ENCODE results near the gene LRIG2. TPM values are rescaled to one million over a fixed set of nuclear protein-coding genes. Genes with fewer than 3 reads are reported as not detected.

The LRIG2 gene
- total and polyA plus RNA-seq, 2 of the 13 experiments (the other 11 are each of a cell fraction or from before 2014, with no cell fraction given) = 8.1 to 12.2 TPM

- ChIA-PET CTCF (ENCODE audit: low intra/inter-chr PET ratio, low total read pairs) (no interaction called here), POLR2A (no interaction called here)
- Histone ChIP-seq H3K27ac (ENCODE audit: extremely low read length, insufficient read depth, low read length) (no peak overlapping the region), H4K20me1 (ENCODE audit: insufficient read depth, low read length) (no peaks in the 10 kb centered on the region), H3K79me2 (ENCODE audit: insufficient read depth, low read length) (no peaks in the 10 kb centered on the region), H3K4me3 (replicated peaks in 1 of 3; ENCODE audit: insufficient read depth in 1 of 3, low read depth in 2 of 3, low read length in 3 of 3) (no peak overlapping the region), H3K9me3 (ENCODE audit: low read length) (no peaks in the 10 kb centered on the region), H3K4me2 (ENCODE audit: low read depth, low read length) (no peak overlapping the region), H3K36me3 (replicated peaks in 1 of 2; ENCODE audit: control insufficient read depth in 1 of 2, insufficient read depth in 2 of 2, low read length in 2 of 2) (no peaks in the 10 kb centered on the region), H2AFZ (ENCODE audit: low read length) (no peak overlapping the region), H3K4me1 (ENCODE audit: insufficient read depth, low read length) (peaks cover 45% of the 10 kb centered on the region), H3K27me3 (ENCODE audit: control insufficient read depth in 1 of 2, insufficient read depth in 2 of 2, low read length in 2 of 2) (no peaks in the 10 kb centered on the region), H3K9ac (ENCODE audit: insufficient read depth, low read depth, low read length) (no peak overlapping the region)
- DNase-seq (ENCODE audit: low spot score) = no peak
- no peak for FAIRE-seq
- no TSS peak for BruUV-seq (replicated peaks)
- WGBS (ENCODE audit: low lambda C conversion rate) = 92% methylated on average over 1 of the region's 1 CpG
- intact Hi-C loops (cut with micrococcal nuclease; ENCODE audit: unreplicated experiment) (no loop called here), in situ Hi-C loops (cut with HindIII; ENCODE audit: extremely low pct_ligation_motif_present, low pct_unique_long_range_greater_than_20kb) (no loop called here)
- no peak for ATAC-seq
- TF ChIP-seq MBNL3 (CRISPR knock-in tag; conservative IDR thresholded peaks at IDR 0.05) (no peak), PTBP1 (IDR thresholded peaks at IDR 0.05; ENCODE audit: low read depth, low read length, poor library complexity, severe bottlenecking) (no peak), RFX3 (CRISPR knock-in tag; IDR thresholded peaks at IDR 0.05) (no peak), ZIK1 (CRISPR knock-in tag; IDR thresholded peaks at IDR 0.05; ENCODE audit: borderline replicate concordance, low read depth) (no peak), CENPX (CRISPR knock-in tag; IDR thresholded peaks at IDR 0.05) (no peak), FOSL1 (CRISPR knock-in tag; IDR thresholded peaks at IDR 0.05; ENCODE audit: borderline replicate concordance) (no peak), SRSF1 (optimal IDR thresholded peaks at IDR 0.05; ENCODE audit: low read depth, low read length) (no peak), TAF1 (CRISPR knock-in tag; IDR thresholded peaks at IDR 0.05) (no peak), SETDB1 (CRISPR knock-in tag; IDR thresholded peaks at IDR 0.05; ENCODE audit: borderline replicate concordance) (no peak)
- TF ChIP-seq, protein P1, sequence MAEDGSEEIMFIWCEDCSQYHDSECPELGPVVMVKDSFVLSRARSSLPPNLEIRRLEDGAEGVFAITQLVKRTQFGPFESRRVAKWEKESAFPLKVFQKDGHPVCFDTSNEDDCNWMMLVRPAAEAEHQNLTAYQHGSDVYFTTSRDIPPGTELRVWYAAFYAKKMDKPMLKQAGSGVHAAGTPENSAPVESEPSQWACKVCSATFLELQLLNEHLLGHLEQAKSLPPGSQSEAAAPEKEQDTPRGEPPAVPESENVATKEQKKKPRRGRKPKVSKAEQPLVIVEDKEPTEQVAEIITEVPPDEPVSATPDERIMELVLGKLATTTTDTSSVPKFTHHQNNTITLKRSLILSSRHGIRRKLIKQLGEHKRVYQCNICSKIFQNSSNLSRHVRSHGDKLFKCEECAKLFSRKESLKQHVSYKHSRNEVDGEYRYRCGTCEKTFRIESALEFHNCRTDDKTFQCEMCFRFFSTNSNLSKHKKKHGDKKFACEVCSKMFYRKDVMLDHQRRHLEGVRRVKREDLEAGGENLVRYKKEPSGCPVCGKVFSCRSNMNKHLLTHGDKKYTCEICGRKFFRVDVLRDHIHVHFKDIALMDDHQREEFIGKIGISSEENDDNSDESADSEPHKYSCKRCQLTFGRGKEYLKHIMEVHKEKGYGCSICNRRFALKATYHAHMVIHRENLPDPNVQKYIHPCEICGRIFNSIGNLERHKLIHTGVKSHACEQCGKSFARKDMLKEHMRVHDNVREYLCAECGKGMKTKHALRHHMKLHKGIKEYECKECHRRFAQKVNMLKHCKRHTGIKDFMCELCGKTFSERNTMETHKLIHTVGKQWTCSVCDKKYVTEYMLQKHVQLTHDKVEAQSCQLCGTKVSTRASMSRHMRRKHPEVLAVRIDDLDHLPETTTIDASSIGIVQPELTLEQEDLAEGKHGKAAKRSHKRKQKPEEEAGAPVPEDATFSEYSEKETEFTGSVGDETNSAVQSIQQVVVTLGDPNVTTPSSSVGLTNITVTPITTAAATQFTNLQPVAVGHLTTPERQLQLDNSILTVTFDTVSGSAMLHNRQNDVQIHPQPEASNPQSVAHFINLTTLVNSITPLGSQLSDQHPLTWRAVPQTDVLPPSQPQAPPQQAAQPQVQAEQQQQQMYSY (CRISPR knock-in tag; IDR thresholded peaks at IDR 0.05) = no peak
These were observed 17.4 kb upstream of the LRIG2 start for GRCh38 chr1:113055570-113055969.

All from HepG2 (cell line).